HG03457 (cell line): Measurements from ENCODE around the gene MNT.

Experiments
- ATAC-seq: cut with Tn5 transposase; IDR thresholded peaks from one replicate; pipeline ENCODE4 v1.9.1; 2021; ENCODE audit warnings: moderate number of reproducible peaks; ENCODE audit not compliant: unreplicated experiment

Gene MNT

GRCh38 chr17:2364763-2365116 lies 36.1 kb downstream of the MNT start:
- no peak for ATAC-seq

- ATAC-seq: no peak
Measured at GRCh38 chr17:2363851-2364762, 36.8 kb downstream of the MNT start.

- no peak for ATAC-seq
Measured at GRCh38 chr17:2363318-2363717, 37.5 kb downstream of the MNT start.

DNA sequence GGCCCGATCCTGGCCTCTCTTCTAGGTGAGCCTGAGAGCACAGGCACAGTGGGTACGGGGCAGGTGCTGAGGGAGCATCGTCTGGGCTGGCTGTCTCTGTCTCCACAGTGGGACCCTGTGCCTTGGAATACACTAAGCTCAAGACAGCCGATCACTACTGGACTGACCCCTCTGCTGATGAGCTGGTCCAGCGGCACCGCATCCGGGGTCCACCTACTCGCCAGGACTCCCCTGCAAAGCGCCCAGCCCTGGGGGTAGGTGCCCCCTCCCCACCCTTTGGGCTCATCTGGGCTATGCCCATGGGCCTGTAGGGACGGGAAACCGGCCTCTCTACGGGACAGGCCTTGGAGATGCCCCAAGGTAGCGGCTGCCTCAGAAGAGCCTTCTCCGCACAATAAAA lies 38.0 kb downstream of the MNT start:
- no peak for ATAC-seq

GRCh38 chr17:2362416-2362815 lies 38.4 kb downstream of the MNT start:
- ATAC-seq: no peak

- no peak for ATAC-seq
Measured at GRCh38 chr17:2362016-2362415, 38.8 kb downstream of the MNT start.

DNA sequence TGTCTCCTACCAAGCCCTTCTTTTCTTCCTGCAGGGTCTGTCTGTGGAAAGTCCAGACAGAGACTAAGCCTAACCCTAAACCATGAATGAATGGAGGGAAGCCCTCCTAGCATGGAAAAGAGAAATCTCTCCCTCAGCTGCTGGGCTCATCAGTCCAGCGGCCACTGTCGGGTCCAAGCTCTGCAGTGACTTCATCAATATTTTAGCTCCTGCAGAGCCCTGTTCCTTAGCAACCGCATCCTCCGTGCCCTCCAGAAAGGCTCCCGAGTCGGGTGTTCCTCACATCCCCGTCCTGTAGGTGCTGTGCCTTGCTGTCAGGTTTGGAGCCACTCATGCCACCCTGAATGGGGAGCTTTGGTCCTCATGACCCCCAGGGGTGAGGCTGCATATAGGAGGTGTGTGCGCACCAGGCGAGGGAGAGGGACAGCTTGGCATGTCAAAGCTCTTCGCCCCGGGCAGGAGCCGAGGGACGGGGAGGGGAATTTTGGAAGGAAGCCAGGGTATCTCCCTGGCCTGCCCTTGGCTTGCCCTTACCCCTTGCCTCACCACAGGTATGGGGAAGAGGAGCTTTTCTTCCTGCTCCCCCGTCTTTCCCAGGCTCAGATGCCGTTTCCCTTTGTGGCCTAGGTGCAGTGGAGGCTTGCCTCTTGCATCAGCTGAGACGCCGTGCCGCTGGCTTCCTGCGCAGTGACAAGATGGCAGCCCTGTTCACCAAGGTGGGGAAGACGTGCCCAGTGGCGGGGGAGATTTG lies 39.7 kb downstream of the MNT start:
- no peak for ATAC-seq

- ATAC-seq: no peak
Measured at GRCh38 chr17:2357931-2358434, 42.9 kb downstream of the MNT start.

GRCh38 chr17:2357237-2357636 lies 43.6 kb downstream of the MNT start:
- no peak for ATAC-seq

GRCh38 chr17:2354311-2354710 lies 46.5 kb downstream of the MNT start:
- ATAC-seq: no peak

- no peak for ATAC-seq
Measured at GRCh38 chr17:2351269-2351668, 49.6 kb downstream of the MNT start.

DNA sequence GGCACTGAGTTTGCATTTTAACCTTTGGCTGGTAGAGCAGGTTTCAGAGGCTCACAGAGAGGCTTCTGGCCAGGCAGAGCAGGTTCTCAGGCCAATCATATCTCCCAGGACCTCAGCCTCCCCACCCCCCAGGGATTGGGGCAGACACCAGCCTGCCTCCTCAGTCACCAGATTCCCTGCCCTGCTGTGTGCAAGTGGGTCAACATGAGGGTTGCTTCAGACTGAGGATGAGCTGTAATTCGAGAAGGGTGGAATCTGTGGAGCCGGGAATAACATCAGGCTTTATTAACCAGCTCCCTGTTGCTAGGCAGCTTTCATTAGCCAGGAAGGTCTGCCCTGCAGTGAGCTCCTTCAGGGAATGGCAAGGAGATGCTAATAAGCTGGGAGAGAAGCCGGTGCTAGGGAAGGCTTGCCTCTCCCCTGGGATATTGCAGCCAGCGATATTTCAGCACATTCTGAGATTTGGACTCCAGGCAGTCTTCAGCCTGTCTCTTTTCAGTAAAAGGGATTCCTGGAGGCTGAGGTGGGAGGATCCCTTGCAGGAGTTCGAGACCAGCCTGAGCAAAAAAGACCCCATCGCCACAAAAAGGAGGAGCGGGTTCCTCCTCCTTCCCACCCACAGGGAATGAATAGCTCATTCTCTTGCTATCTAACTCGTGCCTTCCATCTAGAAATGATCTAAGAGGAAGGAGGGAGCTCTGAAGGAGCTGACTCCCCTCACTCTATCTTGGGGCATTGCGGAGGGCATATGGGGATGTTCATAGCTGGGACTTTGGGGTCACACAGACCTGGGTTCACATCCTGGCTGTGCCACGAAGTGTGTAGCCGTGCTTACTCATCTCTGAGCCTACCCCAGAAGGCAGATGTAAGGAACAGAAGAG lies 52.8 kb downstream of the MNT start:
- no peak for ATAC-seq

DNA sequence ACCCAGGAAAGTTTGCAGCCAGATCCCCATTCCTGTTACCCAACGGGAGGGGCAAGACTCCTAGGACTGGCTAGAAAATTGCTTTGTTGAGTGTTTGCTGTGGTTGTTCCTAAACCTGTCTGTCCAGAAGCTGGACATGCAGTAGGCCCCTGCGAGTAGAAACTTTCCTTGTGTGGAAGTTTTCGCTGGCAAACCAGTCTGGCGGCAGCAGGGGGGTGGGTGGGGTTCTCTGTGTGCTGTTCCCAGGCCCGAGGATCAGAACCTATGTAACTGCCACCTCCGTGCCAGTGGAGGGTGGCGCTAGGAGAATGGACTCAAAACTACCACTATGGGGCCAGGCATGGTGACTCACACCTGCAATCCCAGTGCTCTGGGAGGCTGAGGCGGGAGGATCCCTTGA lies 54.4 kb downstream of the MNT start:
- no peak for ATAC-seq

DNA sequence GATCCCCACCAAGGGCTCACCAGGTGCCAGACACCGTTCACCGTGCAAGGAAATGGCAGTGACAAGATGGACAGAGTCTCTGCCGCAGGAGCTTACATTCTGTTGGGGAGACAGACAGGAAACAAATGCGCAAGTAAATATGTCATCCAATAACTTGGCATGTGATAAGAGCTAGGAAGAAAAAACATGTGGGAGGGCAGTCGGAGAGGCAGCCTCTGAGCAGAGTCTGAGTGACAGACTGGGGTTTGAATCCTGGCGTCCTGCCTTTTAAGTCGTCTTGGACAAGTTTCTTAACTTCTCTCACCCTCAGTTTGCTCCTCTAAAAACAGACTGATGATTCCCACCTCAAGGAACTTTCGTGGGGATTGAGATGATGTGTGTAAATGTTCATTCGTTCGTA lies 56.3 kb downstream of the MNT start:
- no peak for ATAC-seq

GRCh38 chr17:2343421-2343820 lies 57.4 kb downstream of the MNT start:
- ATAC-seq: no peak

- ATAC-seq: no peak
Measured at GRCh38 chr17:2338315-2338657, 62.6 kb downstream of the MNT start.

DNA sequence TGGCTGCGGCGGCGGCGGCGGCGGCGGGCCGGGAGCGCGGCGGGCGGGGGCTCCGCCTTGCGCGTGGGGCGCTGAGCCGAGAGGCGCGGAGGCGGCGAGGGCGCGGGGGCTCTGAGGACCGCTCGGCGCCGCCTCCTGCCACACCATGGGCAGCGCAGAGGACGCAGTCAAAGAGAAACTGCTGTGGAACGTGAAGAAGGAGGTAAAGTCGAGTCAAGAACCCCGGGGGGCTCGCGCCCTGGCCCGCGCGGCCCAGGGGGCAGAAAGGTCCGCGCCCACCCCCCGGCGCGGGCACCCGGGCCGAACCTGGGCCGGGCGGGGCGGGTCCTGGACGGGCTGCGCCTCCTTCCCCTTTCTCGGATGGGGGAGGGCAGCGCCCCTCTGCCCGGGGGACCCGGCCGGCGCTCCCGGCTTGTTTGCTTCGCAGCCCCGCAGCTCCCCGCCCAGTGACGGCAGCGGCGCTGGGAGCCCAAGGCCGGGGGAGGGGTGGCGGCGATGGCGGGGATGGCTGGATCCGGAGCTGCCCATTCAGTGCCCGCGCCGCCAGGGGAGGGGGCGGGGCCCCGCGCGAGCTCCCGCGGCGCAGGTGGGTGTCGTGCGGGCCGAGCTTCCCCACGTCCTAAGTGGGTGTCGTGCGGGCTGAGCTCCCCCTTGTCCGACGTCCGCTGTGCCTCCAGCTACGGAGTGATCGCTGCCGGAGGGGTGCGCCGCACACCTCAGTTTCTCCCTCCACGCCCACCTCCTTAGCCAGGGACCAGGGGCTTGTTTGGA lies 63.1 kb downstream of the MNT start:
- ATAC-seq: no peak

DNA sequence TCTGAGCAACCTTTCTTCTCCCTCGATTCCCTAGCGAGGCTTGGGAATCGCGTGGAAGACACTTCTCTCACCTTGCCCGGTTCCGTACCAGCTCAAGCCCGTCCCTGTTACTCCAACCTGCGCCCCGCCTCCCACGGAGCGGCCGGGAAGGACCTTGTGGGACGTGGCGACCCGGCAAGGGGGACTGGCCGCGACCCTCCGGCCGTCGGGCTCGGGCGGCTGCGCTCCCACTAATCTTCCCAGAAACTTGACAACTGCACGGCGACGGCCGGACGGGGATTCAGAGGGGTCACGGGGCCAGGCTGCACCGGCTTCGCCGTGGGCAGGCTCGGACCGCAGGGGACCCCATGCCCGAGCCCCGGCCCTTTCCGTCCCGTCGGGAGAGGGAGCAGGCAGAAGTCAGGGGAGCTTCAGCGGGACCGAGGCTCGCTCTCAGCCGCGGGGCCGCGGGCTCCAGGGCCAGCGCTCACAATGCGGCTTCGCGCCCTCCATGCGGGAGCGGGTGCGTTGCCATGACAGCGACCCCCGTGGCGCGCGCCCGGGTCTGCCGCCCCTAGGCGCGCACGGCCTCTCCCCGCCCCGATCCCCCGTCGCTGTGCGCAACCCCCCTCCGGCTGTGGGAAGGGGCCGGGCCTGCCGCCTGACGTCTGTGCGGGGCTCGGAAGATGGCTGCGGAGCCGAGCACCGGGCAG lies 63.9 kb downstream of the MNT start, which contains the start of gene SGSM2:
Gene SGSM2, plus strand, starts transcription at position 650 of the 692 bp plus-strand sequence. CDS start 188 bp downstream, outside the sequence.
- ATAC-seq: peak; percentile 13

GRCh38 chr17:2336215-2336851 lies 64.5 kb downstream of the MNT start, which contains the start of gene TSR1:
TSR1 (minus strand) TSS chr17:2336457; CDS start chr17:2336427, 30 bp downstream.
- peak; percentile 75 for ATAC-seq
